GM19240 (cell line): Measurements from ENCODE around the gene TWNK.
"Not testable (repeated sequence)": the region's sequence is repeated elsewhere in the genome, so short reads cannot be mapped to it uniquely, and the experiment has no call there.

ENCODE experiments used
- DNase-seq: peaks from one replicate; pipeline ENCODE4 v3.0.0; 2011; ENCODE audit warnings: low spot score; ENCODE audit not compliant: insufficient read length

Gene TWNK

DNA sequence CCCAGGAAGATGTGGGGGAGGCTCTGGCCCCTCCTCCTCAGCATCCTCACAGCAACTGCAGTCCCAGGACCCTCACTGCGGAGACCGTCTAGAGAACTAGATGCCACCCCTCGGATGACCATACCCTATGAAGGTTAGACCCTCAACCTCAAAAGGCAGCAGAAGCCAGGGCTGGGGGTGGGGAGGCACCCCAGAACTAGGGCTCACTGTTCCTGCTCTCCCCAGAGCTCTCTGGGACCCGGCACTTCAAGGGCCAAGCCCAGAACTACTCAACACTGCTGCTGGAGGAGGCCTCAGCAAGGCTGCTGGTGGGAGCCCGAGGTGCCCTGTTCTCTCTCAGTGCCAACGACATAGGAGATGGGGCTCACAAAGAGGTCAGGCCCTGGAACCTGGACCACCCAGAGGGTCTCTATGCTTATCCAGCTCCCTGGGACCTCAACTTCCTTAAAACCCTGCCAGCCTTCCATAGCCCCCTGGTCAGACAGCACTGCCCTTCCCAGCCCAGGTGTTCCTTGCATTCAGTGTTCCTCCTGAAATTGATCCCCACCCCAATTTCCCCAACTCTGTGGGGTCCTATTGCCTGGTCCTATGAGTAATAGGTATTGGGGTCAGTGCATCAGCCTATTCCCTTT is 14.3 kb upstream of the TWNK start:
- DNase-seq: no peak

DNA sequence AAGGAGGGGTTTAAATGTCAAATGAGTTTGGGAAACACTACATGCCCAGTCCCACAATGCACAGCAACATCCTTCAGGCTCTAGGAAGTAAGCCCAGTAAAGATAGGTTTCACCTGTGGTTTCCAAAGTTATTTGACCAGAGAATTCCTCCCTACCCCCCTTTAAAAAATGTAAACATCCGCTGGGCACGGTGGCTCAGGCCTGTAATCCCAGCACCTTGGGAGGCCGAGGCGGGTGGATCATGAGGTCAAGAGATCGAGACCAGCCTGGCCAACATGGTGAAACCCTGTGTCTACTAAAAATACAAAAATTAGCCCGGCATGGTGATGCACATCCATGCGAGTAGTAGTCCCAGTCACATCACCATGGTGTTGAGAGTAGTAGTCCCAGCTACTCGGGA is 11.9 kb upstream of the TWNK start:
- not testable (repeated sequence) for DNase-seq

DNA sequence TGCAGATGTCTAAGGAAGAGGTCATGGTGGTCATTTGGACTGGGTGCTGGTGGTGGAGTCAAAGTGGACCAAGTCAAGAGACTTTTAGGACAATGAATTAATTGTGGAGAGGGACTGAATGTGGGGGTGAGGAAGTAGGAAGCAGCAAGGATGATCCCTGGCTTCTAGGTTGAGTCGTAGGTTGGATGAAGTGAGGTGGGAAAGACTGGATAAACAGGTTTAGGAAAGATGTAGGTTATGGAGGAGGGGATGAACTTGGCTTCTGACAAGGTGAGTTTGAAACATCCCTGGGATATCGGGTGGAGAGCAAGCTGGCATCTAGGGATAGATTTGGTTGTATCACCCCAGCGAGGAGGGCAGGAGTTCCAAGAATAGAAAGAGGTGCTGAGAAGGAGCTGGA is 10.4 kb upstream of the TWNK start:
- DNase-seq: no peak

DNA sequence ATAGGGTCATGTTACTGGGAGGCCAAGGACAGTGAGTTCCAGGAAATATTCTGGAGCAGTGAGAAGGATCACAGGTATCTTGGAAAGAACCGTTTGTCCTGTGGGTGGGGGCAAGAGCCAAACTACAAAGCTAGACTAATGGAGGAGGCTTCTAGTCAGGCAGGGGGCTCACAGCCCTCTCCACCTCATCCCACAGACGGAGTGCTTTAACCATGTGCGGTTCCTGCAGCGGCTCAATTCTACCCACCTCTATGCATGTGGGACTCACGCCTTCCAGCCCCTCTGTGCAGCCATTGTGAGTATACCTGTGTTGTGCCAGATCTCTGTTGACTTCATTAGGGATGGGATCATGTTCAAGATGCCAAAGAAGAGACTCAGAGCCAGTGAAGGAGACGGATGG is 9.9 kb upstream of the TWNK start:
- no peak for DNase-seq

DNA sequence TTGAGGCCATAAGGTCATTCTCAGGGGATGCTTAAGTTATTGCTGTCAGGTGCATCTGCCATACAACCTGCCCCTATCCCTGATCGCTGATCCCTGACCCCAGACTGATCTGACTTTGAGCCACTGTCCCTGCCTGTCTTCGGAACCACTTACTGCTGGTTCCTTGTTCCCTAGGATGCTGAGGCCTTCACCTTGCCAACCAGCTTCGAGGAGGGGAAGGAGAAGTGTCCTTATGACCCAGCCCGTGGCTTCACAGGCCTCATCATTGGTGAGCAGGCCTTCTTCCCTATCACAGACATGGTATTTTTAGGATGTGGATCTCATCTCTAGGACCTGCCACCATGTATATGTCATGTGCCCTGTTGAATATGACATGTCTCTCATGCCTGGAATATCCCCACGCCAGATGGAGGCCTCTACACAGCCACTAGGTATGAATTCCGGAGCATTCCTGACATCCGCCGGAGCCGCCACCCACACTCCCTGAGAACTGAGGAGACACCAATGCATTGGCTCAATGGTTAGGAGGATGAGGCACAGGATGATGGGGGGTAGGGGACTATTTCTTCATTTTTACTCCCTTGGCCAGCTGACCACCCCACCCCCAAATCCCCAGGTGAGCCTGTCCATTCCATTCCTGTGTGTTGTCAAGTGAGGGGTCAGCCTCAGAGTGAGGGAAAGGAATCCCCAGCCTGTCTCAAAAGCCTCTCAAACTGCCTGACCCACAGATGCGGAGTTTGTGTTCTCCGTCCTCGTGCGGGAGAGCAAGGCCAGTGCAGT is 9.0 kb upstream of the TWNK start:
- no peak for DNase-seq

DNA sequence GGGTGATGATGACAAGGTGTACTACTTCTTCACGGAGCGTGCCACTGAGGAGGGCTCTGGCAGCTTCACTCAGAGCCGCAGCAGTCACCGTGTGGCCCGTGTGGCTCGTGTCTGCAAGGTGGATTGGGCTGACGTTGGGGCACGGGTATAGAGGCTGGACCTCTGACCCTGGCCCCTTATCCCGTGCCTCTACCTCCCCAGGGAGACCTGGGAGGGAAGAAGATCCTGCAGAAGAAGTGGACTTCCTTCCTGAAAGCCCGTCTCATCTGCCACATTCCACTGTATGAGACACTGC is 8.5 kb upstream of the TWNK start:
- no peak for DNase-seq

DNA sequence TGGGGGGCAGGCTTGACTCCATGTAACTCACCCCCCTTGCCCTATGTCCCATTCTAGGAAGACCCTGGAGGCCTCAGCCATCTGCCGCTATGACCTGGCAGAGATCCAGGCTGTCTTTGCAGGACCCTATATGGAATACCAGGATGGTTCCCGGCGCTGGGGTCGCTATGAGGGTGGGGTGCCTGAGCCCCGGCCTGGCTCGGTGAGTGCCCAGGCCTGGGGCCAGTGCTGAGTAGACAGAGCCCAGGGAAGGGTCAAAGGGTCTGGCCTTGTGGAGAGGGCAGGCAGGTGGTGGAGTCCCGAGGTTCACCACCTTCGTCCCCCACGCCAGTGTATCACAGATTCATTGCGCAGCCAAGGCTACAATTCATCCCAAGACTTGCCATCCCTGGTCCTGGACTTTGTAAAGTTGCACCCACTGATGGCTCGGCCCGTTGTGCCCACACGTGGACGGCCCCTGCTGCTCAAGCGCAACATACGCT is 7.5 kb upstream of the TWNK start:
- DNase-seq: no peak

DNA sequence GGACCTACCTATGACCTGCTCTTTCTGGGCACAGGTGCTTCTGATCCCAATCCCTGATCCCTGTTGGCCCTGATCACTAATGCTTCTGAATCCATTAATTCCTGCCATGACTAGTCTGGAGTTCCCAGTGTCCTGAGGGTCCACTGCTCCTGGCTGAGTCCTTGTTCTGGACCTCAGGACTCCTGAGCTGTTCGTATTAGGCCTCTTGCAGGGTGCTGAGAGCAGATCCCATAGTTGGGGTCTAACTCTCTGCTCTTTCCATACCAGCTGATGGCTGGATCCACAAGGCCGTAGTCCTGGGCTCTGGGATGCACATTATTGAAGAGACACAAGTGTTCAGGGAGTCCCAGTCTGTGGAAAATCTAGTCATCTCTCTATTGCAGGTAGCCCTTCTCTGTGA is 7.0 kb upstream of the TWNK start:
- no peak for DNase-seq

DNA sequence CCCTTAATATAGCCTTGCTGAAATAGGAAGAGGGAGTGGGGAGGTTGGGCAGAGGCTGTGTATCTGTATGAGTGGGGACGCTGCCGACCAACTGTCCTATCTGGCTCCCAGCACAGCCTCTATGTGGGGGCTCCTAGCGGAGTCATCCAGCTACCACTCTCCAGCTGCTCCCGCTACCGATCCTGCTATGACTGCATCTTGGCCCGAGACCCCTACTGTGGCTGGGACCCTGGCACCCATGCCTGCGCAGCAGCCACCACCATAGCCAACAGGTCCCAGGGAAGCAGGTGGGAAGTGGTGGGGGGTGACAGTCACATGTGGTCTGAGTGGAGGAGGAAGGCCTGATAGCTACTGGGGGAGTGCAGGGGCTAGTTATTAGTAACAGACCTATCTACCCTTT is 6.6 kb upstream of the TWNK start:
- DNase-seq: no peak

DNA sequence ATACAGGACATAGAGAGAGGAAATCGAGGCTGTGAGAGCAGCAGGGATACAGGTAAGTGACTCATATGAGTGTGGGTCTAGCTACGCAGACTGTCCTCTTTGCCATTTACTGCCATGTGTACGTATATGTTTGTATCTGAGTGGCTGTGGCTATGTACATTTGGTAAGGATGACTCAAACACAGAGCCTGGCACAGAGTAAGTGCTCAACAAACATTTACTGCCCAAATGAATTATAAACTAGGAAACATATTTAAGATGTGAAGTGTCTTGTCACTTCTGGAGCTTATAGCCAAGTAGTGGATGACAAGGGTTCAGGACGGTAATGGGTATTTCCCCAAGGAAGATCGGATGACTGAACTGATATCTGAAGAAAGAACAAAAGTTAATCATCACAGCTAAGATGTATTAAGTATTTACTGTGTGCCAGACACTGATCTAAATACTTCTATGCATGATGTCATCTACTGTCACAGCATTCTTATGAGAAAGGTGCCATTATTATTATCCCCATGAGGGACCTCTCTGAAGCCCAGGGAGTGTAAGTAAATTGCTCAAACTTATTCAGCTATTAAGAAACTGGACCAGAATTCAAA is 6.1 kb upstream of the TWNK start:
- no peak for DNase-seq

DNA sequence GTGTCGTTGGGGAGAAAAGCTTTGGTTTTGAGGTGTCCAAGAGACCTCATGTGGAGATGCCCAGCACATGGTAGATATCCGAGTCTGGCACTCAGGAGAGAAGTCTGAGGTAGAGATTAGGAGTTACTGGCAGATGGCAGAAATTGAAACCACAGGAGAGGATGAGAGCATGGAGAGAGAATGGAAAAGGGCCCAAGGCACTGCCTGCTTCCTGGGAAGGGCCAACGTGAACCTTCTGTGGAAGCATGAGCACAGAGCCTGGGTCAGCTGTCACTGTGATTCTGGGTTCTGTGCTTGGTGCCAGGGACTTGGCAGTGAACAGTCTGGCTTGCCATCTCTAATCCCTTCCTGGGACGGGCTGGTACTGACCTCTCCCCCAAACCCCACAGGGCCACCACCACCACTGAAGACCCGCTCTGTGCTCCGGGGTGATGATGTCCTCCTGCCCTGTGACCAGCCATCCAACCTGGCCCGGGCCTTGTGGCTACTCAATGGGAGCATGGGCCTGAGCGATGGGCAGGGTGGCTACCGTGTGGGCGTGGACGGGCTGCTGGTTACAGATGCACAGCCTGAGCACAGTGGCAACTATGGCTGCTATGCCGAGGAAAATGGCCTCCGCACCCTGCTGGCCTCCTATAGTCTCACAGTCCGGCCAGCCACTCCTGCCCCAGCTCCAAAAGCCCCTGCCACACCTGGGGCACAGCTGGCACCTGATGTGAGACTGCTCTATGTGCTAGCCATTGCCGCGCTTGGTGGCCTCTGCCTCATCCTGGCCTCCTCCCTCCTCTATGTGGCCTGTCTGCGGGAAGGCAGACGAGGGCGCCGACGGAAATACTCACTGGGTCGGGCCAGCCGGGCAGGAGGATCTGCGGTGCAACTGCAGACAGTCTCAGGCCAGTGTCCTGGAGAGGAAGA is 4.2 kb upstream of the TWNK start:
- DNase-seq: no peak

DNA sequence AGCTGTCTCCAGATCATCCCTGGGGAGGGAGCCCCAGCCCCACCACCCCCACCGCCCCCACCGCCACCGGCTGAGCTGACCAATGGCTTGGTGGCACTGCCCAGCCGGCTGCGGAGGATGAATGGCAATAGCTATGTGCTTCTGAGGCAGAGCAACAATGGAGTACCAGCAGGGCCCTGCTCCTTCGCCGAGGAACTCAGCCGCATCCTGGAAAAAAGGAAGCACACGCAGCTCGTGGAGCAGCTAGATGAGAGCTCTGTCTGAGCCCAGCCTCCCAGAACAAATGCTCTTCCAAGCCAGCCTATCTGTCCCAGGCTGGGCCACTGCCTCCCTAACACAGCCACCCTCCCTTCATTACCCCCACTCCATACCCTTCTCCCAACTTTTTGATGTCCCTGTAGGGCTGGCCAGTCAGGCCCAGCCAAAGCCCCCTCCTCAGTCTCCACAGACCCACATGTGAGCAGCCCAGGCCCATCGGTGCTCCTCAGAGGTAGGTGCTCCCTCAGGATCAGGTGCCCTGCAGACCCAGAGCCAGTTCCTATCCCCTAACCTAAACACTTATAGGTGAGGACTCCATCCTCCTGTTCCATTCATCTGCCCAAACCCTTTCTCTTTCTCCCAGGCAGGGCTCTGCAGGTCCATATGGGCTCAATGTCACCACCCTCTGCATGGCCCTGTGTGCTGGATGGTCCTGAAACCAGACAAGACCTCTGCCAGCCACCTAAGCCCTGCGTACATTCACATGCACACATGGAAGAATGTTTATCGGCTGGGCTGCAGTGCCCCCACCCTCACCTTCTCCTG is 3.3 kb upstream of the TWNK start:
- DNase-seq: no peak

DNA sequence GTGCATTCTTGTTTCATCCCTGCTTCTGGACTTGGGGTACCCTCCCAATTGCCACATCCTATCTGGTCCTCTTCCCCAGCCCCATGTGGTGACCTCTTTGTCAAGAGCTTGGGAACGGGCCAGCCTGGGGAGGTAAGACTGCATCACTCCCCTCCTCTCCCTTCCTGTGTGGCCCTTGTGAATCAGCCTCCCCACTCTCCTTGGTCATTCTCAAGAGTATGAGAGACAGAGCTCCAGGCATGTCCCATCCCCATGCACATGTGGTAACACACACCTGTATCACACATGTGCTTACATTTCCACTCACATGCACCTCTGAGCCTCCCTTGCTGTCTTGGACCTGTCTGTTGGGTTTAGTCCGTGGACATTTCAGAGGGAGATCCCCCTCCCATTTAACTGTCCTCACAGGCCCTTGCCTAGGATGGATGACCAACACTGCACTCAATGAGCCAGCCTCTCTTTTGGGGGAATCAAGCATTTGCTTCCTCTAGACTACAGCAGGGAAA is 2.6 kb upstream of the TWNK start:
- no peak for DNase-seq

DNA sequence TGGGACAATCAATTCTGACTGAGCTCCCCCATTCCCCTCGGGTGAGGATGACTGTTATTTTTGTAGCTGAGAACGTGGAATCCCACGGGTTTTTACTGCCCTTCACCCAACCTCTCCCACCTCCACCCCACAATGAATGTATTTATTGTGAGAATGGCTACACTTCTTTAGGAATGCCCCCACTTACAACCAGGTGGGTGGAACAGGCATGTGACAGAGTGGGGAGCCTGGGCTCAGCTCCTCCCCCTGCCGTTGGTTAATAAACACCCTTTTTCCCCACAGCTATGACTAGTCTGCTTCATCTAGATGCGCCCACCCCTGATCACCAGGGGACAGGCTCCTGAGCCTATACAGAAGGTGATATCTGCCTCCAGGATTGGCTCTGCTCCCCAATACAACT is 2.0 kb upstream of the TWNK start:
- no peak for DNase-seq

DNA sequence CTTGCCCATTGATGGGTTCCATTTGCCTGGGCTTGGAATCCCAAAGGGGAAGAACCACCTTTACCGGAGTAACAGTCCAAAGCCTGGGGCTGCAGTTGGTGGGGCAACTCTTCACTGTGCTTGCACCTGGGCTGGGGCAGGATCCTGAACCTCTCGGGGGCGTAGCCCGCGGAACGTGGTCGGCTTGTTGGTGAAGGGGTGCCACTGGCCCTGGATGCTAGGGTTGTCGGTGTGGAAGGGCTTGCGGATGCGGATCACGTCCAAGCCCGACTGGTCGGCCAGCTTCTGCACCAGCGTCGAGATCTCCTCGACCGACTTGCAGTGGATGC is 756 bp upstream of the TWNK start:
- DNase-seq: no peak

DNA sequence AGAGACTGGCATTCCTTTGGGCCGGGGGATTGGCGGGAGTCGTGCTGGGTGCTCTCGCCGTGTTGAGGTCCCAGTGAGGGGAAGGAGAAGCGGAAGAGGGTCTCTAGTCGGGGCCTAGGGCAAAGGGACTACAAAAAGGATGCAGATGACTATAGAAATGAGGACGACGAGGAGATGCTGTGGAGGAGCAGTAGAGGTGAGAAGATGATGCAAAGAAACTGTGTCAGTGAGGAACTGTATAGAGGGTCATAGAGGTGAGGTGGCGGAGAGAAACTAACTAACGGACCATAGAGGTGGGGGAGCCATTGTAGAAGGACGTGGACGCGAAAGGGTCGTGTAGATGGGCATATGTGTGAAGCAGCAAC is 324 bp downstream of the TWNK start:
- no peak for DNase-seq

DNA sequence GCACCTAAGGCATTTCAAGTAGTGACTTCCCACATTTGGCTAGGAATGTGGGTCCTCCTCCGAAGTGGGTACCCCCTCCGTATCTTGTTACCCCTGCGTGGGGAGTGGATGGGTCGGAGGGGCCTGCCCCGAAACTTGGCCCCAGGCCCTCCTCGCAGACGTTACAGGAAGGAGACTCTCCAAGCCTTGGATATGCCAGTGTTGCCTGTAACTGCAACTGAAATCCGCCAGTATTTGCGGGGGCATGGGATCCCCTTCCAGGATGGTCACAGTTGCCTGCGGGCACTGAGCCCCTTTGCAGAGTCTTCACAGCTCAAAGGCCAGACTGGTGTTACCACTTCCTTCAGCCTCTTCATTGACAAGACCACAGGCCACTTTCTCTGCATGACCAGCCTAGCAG is 823 bp downstream of the TWNK start:
- DNase-seq: no peak

DNA sequence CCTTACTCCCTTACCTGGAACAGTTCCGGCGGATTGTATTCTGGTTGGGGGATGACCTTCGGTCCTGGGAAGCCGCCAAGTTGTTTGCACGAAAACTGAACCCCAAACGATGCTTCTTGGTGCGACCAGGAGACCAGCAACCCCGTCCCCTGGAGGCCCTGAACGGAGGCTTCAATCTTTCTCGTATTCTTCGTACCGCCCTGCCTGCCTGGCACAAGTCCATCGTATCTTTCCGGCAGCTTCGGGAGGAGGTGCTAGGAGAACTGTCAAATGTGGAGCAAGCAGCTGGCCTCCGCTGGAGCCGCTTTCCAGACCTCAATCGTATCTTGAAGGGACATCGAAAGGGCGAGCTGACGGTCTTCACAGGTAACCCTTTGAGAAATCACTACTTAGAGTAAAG is 1.7 kb downstream of the TWNK start:
- no peak for DNase-seq

DNA sequence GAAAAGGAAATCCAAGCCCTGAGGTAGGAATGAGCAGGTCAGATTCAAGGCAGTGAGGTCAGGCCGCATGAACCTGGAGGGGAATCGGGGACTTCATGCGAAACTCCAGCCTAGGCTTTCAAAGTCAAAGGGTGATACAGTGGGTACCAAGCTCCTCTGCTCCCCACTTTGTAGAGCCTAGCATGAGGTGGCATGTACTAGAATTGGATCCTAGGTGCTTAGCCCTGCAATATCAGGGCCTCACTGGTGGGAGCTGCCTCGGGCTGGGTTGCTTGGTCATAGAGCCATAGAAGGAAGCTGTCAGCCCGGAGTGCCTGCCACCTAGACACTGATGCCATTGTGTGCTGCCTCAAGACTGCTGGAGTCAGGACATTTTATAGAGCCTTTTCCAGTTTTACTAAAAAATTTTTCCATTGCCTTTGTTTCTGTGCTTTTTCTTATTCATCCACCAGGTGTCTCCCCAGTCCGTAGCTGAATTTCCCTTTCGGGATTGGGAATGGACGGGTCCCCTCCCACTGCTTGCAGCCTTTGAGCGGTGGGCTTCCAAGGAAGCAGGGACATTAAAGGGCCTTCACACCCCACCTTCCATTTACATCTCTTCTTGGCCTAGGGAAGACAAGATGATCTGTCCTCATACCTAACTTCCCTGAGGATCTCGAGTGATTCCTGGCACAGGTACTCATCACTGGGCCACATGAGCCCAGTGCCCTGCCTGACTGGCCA is 6.8 kb downstream of the TWNK start:
- DNase-seq: no peak

DNA sequence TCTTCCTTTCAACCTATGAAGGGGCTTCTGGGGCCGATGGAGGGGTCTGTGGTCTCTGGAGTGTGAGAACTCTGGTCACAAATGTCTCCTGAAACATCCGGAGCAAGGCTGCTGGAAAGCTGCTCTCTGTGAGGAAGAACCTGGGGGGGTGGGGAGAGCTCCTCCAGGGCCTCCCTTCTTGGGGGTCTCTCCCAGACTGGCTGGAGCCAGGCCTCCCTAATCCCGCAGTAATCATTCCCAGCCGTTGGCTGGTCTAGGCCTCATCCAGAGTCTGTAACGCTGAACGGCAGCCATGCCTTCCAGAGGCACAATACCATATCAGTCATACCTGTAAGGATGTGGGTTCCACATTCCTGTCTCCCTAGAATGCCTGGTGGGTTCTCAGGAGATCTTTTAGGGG is 7.8 kb downstream of the TWNK start:
- no peak for DNase-seq
